ENCODE measurements around the gene MRPL57.

GRCh38 chr13:21149568-21149967, 26.9 kb upstream of the MRPL57 start:
- TF ChIP-seq, protein P1, sequence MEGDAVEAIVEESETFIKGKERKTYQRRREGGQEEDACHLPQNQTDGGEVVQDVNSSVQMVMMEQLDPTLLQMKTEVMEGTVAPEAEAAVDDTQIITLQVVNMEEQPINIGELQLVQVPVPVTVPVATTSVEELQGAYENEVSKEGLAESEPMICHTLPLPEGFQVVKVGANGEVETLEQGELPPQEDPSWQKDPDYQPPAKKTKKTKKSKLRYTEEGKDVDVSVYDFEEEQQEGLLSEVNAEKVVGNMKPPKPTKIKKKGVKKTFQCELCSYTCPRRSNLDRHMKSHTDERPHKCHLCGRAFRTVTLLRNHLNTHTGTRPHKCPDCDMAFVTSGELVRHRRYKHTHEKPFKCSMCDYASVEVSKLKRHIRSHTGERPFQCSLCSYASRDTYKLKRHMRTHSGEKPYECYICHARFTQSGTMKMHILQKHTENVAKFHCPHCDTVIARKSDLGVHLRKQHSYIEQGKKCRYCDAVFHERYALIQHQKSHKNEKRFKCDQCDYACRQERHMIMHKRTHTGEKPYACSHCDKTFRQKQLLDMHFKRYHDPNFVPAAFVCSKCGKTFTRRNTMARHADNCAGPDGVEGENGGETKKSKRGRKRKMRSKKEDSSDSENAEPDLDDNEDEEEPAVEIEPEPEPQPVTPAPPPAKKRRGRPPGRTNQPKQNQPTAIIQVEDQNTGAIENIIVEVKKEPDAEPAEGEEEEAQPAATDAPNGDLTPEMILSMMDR (IDR thresholded peaks at IDR 0.05 in 4 of 5, conservative IDR thresholded peaks at IDR 0.05 in 1 of 5) = no peak
- TF ChIP-seq POLR2A (IDR thresholded peaks at IDR 0.05) = no peak
